Measurements from ENCODE around the gene DAZAP1.
A peak's percentile ranks its signal among the peaks of the same experiment; 100 is the strongest.

DAZAP1 gene

GRCh38 chr19:1369214-1369805 lies 38.1 kb upstream of the DAZAP1 start:
- Mint-ChIP-seq H3K27ac (no peak overlapping the region), H3K36me3 (ENCODE audit: low read depth) (peaks cover 51% of the 10 kb centered on the region), H3K27me3 (ENCODE audit: low read depth) (no peaks in the 10 kb centered on the region), H3K4me3 (no peak overlapping the region), H3K4me1 (peaks cover 4% of the 10 kb centered on the region), H3K9me3 (no peaks in the 10 kb centered on the region)
- TF ChIP-seq, protein P1, sequence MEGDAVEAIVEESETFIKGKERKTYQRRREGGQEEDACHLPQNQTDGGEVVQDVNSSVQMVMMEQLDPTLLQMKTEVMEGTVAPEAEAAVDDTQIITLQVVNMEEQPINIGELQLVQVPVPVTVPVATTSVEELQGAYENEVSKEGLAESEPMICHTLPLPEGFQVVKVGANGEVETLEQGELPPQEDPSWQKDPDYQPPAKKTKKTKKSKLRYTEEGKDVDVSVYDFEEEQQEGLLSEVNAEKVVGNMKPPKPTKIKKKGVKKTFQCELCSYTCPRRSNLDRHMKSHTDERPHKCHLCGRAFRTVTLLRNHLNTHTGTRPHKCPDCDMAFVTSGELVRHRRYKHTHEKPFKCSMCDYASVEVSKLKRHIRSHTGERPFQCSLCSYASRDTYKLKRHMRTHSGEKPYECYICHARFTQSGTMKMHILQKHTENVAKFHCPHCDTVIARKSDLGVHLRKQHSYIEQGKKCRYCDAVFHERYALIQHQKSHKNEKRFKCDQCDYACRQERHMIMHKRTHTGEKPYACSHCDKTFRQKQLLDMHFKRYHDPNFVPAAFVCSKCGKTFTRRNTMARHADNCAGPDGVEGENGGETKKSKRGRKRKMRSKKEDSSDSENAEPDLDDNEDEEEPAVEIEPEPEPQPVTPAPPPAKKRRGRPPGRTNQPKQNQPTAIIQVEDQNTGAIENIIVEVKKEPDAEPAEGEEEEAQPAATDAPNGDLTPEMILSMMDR (IDR thresholded peaks at IDR 0.05; ENCODE audit: unreplicated experiment in 3 of 3) = no peak

DNA sequence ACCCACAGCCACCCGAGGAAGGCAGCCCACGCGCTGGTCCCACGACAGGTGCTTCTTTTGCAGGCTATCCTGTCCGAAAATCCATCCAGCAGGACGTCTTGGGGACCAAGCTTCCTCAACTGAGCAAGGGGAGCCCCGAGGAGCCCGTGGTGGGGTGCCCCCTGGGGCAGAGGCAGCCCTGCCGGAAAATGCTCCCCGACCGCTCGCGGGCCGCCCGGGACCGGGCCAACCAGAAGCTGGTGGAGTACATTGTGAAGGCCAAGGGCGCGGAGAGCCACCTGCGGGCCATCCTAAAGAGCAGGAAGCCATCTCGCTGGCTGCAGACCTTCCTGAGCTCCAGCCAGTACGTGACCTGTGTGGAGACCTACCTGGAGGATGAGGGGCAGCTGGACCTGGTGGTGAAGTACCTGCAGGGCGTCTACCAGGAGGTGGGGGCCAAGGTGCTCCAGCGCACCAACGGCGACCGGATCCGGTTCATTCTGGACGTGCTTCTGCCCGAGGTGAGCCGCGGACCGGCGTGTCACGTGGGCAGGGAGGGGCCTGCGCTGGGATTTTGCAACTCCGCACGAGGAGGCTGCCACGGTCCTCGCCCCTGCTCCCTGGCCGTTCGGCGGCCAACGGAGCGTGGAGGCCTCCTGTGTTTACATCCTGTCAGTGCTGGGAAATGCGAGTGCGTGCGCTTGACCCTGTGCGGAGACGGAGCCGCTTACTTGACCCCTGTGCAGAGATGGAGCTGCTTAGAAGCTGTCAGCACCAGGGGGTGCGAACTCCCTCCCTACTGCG lies 36.6 kb upstream of the DAZAP1 start:
- Mint-ChIP-seq H3K4me1 (no peaks in the 10 kb centered on the region), H3K9me3 (no peaks in the 10 kb centered on the region), H3K27me3 (ENCODE audit: low read depth) (no peaks in the 10 kb centered on the region), H3K36me3 (ENCODE audit: low read depth) (peaks cover 44% of the 10 kb centered on the region), H3K4me3 (no peak overlapping the region), H3K27ac (no peak overlapping the region)
- TF ChIP-seq, protein P1 (IDR thresholded peaks at IDR 0.05; ENCODE audit: unreplicated experiment in 3 of 3) = no peak

DNA sequence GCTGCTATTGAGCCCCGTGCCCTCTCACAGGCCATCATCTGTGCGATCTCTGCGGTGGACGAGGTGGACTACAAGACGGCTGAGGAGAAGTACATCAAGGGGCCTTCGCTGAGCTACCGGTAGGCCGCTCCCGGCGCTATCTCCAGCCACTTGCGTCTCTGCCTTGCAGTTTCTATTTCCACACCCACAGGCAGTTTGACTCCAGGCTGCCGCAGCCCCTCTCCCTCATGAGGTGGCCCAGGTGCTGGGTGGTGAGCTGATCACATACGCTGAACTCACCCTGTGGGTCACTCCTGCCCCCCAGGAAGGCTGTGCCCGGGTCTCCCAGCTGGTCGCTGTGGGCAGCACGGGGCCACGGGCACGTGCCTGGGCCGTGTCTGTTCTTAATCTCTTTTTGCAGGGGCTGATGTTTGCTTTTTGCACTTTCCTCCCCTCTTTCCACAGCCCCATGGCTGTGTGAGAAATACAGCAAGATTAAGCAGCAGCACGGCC lies 34.3 kb upstream of the DAZAP1 start:
- no peak overlapping the region for H3K4me3 Mint-ChIP-seq
- no peaks in the 10 kb centered on the region for H3K4me1 Mint-ChIP-seq
- peaks cover 38% of the 10 kb centered on the region for H3K36me3 Mint-ChIP-seq (ENCODE audit: low read depth)
- TF ChIP-seq, protein P1 (IDR thresholded peaks at IDR 0.05; ENCODE audit: unreplicated experiment in 3 of 3) = no peak
- H3K9me3 Mint-ChIP-seq = no peaks in the 10 kb centered on the region
- no peaks in the 10 kb centered on the region for H3K27me3 Mint-ChIP-seq (ENCODE audit: low read depth)
- H3K27ac Mint-ChIP-seq = peak overlapping the region; percentile 45 to 59 (median 54)

- H3K36me3 Mint-ChIP-seq (ENCODE audit: low read depth) = peaks cover 35% of the 10 kb centered on the region
- H3K4me1 Mint-ChIP-seq = no peaks in the 10 kb centered on the region
- TF ChIP-seq, protein P1 (IDR thresholded peaks at IDR 0.05; ENCODE audit: unreplicated experiment in 3 of 3) = no peak
- peak overlapping the region; percentile 48 to 77 (median 59) for H3K27ac Mint-ChIP-seq
- H3K9me3 Mint-ChIP-seq = no peaks in the 10 kb centered on the region
- no peaks in the 10 kb centered on the region for H3K27me3 Mint-ChIP-seq (ENCODE audit: low read depth)
- no peak overlapping the region for H3K4me3 Mint-ChIP-seq
Observed at GRCh38 chr19:1373534-1374249, 33.7 kb upstream of the DAZAP1 start.

DNA sequence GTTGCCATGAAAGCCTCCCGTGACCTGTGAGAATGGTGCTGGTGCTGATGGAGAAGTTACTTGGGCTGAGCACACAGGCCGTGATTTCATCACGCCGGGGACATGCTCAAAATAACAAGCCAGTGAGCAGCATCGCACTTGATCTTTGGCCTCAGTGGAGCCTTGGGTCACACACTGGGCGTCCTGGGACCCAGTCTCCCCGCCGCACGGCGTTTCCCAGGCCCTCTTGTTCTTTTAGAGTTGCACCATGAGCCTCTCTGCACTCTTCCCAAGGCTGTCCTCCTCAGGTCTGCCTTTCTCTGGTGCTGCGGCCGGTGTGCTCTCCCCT lies 33.2 kb upstream of the DAZAP1 start:
- Mint-ChIP-seq H3K4me1 (no peaks in the 10 kb centered on the region), H3K4me3 (no peak overlapping the region), H3K27me3 (ENCODE audit: low read depth) (no peaks in the 10 kb centered on the region), H3K9me3 (no peaks in the 10 kb centered on the region), H3K36me3 (ENCODE audit: low read depth) (peaks cover 35% of the 10 kb centered on the region), H3K27ac (peak overlapping the region; percentile 48 to 77 (median 56))
- TF ChIP-seq, protein P1 (IDR thresholded peaks at IDR 0.05; ENCODE audit: unreplicated experiment in 3 of 3) = no peak
